Effector memory CD8-positive, alpha-beta T cell (primary cell): Measurements from ENCODE around the gene YBX2.
"Not testable (repeated sequence)": the region's sequence is repeated elsewhere in the genome, so short reads cannot be mapped to it uniquely, and the experiment has no call there.

Source experiments
- ATAC-seq: fragments of 150-1000 bp; cut with Tn5 transposase; replicated peaks from 2 replicates; pipeline ENCODE4 v1.10.0; 2021; ENCODE audit warnings: mild to moderate bottlenecking, moderate library complexity
- DNase-seq, 3 experiments: peaks; one replicate each; pipeline ENCODE4 v3.0.0; 2021
- H3K27ac Mint-ChIP-seq, 2 donors: one replicate each; pipeline ENCODE4 v1.8.0; 2022; ENCODE audit warnings: mild to moderate bottlenecking in 2 of 2, mixed read lengths in 2 of 2, moderate library complexity in 2 of 2
- H3K27me3 Mint-ChIP-seq, 2 donors: one replicate each; pipeline ENCODE4 v1.8.0; 2022; ENCODE audit warnings: mixed read lengths in 2 of 2
- H3K36me3 Mint-ChIP-seq: one replicate; pipeline ENCODE4 v1.8.0; 2022; ENCODE audit warnings: mild to moderate bottlenecking, moderate library complexity, mixed read lengths; ENCODE audit not compliant: insufficient read depth
- H3K4me1 Mint-ChIP-seq, 2 donors: one replicate each; pipeline ENCODE4 v1.8.0; 2022; ENCODE audit warnings: low read depth in 2 of 2, mixed read lengths in 2 of 2
- H3K4me3 Mint-ChIP-seq, 2 donors: one replicate each; pipeline ENCODE4 v1.8.0; 2022; ENCODE audit warnings: mild to moderate bottlenecking in 2 of 2, mixed read lengths in 2 of 2, moderate library complexity in 2 of 2
- H3K9me3 Mint-ChIP-seq, 2 donors: one replicate each; pipeline ENCODE4 v1.8.0; 2022; ENCODE audit warnings: mixed read lengths in 2 of 2

The YBX2 gene

GRCh38 chr17:7249830-7250229, 44.6 kb downstream of the YBX2 start:
- peak overlapping the region; percentile 94 to 95 for H3K4me3 Mint-ChIP-seq
- no peaks in the 10 kb centered on the region for H3K9me3 Mint-ChIP-seq
- DNase-seq (no peak), ATAC-seq (no peak)
- H3K27ac Mint-ChIP-seq: peak overlapping the region in 1 of 2 donors; percentile 94
- peaks cover 49% of the 10 kb centered on the region for H3K36me3 Mint-ChIP-seq
- peaks cover 28 to 36% of the 10 kb centered on the region in 2 donors for H3K4me1 Mint-ChIP-seq
- H3K27me3 Mint-ChIP-seq: no peaks in the 10 kb centered on the region

- DNase-seq (no peak), ATAC-seq (no peak)
- Mint-ChIP-seq H3K9me3 (no peaks in the 10 kb centered on the region), H3K27ac (peak overlapping the region; percentile 19 to 61), H3K4me3 (peak overlapping the region; percentile 51 to 95), H3K27me3 (no peaks in the 10 kb centered on the region), H3K4me1 (peaks cover 28 to 33% of the 10 kb centered on the region in 2 donors), H3K36me3 (peaks cover 50% of the 10 kb centered on the region)
Observed at GRCh38 chr17:7249214-7249613, 45.2 kb downstream of the YBX2 start.

- H3K27ac Mint-ChIP-seq: peak overlapping the region in 1 of 2 donors; percentile 61
- H3K4me3 Mint-ChIP-seq: no peak overlapping the region
- ATAC-seq: no peak
- H3K9me3 Mint-ChIP-seq: no peaks in the 10 kb centered on the region
- DNase-seq: no peak
- peaks cover 52% of the 10 kb centered on the region for H3K36me3 Mint-ChIP-seq
- peaks cover 28 to 33% of the 10 kb centered on the region in 2 donors for H3K4me1 Mint-ChIP-seq
- no peaks in the 10 kb centered on the region for H3K27me3 Mint-ChIP-seq
Observed at GRCh38 chr17:7248796-7249195, 45.6 kb downstream of the YBX2 start.

- no peak for DNase-seq
- Mint-ChIP-seq H3K36me3 (peaks cover 58% of the 10 kb centered on the region), H3K27me3 (no peaks in the 10 kb centered on the region), H3K4me1 (peaks cover 28 to 34% of the 10 kb centered on the region in 2 donors), H3K27ac (peak overlapping the region in 1 of 2 donors; percentile 66), H3K9me3 (no peaks in the 10 kb centered on the region), H3K4me3 (no peak overlapping the region)
- no peak for ATAC-seq
Observed at GRCh38 chr17:7246779-7247178, 47.7 kb downstream of the YBX2 start.

- H3K9me3 Mint-ChIP-seq, H3K27me3 Mint-ChIP-seq, DNase-seq, ATAC-seq: not testable (repeated sequence)
- H3K27ac Mint-ChIP-seq: peak overlapping the region; percentile 98 to 99
- peaks cover 73% of the 10 kb centered on the region for H3K36me3 Mint-ChIP-seq
- peak overlapping the region in 1 of 2 donors; percentile 100 for H3K4me3 Mint-ChIP-seq
- H3K4me1 Mint-ChIP-seq: peaks cover 34 to 39% of the 10 kb centered on the region in 2 donors
Observed at GRCh38 chr17:7243838-7244237, 50.6 kb downstream of the YBX2 start.

- Mint-ChIP-seq H3K4me3 (peak overlapping the region; percentile 99 to 100), H3K9me3 (no peaks in the 10 kb centered on the region), H3K4me1 (peaks cover 32 to 37% of the 10 kb centered on the region in 2 donors), H3K27ac (peak overlapping the region; percentile 98 to 99), H3K27me3 (no peaks in the 10 kb centered on the region), H3K36me3 (peaks cover 76% of the 10 kb centered on the region)
- ATAC-seq (no peak), DNase-seq (no peak)
Observed at GRCh38 chr17:7243453-7243729, 51.0 kb downstream of the YBX2 start.

- peak; percentile 90 to 95 (median 93) for DNase-seq
- Mint-ChIP-seq H3K27ac (peak overlapping the region; percentile 98 to 99), H3K9me3 (no peaks in the 10 kb centered on the region), H3K4me3 (peak overlapping the region; percentile 99 to 100), H3K27me3 (no peaks in the 10 kb centered on the region), H3K36me3 (peaks cover 76% of the 10 kb centered on the region), H3K4me1 (peaks cover 33 to 37% of the 10 kb centered on the region in 2 donors)
- peak; percentile 53 for ATAC-seq
Observed at GRCh38 chr17:7242717-7243452, 51.6 kb downstream of the YBX2 start.

- ATAC-seq: peak; percentile 45
- peak; percentile 88 to 93 (median 91) for DNase-seq
- H3K4me3 Mint-ChIP-seq: peak within 1 kb of the TSS; percentile 99 to 100
- H3K9me3 Mint-ChIP-seq: no peaks in the 10 kb centered on the region
- no peaks in the 10 kb centered on the region for H3K27me3 Mint-ChIP-seq
- H3K27ac Mint-ChIP-seq: peak within 1 kb of the TSS; percentile 98 to 99
- H3K4me1 Mint-ChIP-seq: peaks cover 37 to 40% of the 10 kb centered on the region in 2 donors
- H3K36me3 Mint-ChIP-seq: peaks cover 84% of the 10 kb centered on the region
Observed at GRCh38 chr17:7241783-7242716, 52.4 kb downstream of the YBX2 start, which contains the start of gene GABARAP. TSS of gene GABARAP (minus strand) at chr17:7242449. CDS start at chr17:7242330, 119 bp downstream.

- peaks cover 42 to 47% of the 10 kb centered on the region in 2 donors for H3K4me1 Mint-ChIP-seq
- ATAC-seq (no peak), DNase-seq (no peak)
- H3K36me3 Mint-ChIP-seq: peaks cover 84% of the 10 kb centered on the region
- H3K27me3 Mint-ChIP-seq: no peaks in the 10 kb centered on the region
- peak overlapping the region; percentile 98 to 99 for H3K27ac Mint-ChIP-seq
- no peaks in the 10 kb centered on the region for H3K9me3 Mint-ChIP-seq
- peak overlapping the region; percentile 99 to 100 for H3K4me3 Mint-ChIP-seq
Observed at GRCh38 chr17:7241090-7241733, 53.2 kb downstream of the YBX2 start.

GRCh38 chr17:7240375-7240774, 54.1 kb downstream of the YBX2 start:
- Mint-ChIP-seq H3K36me3 (peaks cover 83% of the 10 kb centered on the region), H3K27ac (peak overlapping the region; percentile 38 to 89), H3K4me1 (peaks cover 46 to 54% of the 10 kb centered on the region in 2 donors), H3K27me3 (no peaks in the 10 kb centered on the region), H3K4me3 (peak overlapping the region; percentile 99 to 100), H3K9me3 (no peaks in the 10 kb centered on the region)
- ATAC-seq: no peak
- no peak for DNase-seq

GRCh38 chr17:7239091-7240027, 55.1 kb downstream of the YBX2 start, which contains the start of gene PHF23:
TSS of gene PHF23 (minus strand) at chr17:7239457. CDS start at chr17:7239279, 178 bp downstream.
- no peaks in the 10 kb centered on the region for H3K9me3 Mint-ChIP-seq
- peaks cover 53 to 63% of the 10 kb centered on the region in 2 donors for H3K4me1 Mint-ChIP-seq
- H3K27me3 Mint-ChIP-seq: no peaks in the 10 kb centered on the region
- ATAC-seq (peak; percentile 66), DNase-seq (peak; percentile 86 to 91 (median 90))
- peak within 1 kb of the TSS; percentile 99 to 100 for H3K4me3 Mint-ChIP-seq
- H3K36me3 Mint-ChIP-seq: peaks cover 85% of the 10 kb centered on the region
- H3K27ac Mint-ChIP-seq: peak within 1 kb of the TSS; percentile 89 to 91

GRCh38 chr17:7238420-7239090, 55.9 kb downstream of the YBX2 start:
- Mint-ChIP-seq H3K9me3 (no peaks in the 10 kb centered on the region), H3K4me3 (peak overlapping the region; percentile 99 to 100), H3K27me3 (no peaks in the 10 kb centered on the region), H3K36me3 (peaks cover 88% of the 10 kb centered on the region), H3K27ac (peak overlapping the region; percentile 89 to 91), H3K4me1 (peaks cover 57 to 69% of the 10 kb centered on the region in 2 donors)
- DNase-seq (peak in 2 of 3 experiments; percentile 18 to 33), ATAC-seq (no peak)
